H9 (cell line): ENCODE results near the gene LEKR1. TPM values are rescaled to one million over a fixed set of nuclear protein-coding genes. Genes with fewer than 3 reads are reported as not detected.

Experiments
- DNase-seq: peaks from one replicate; pipeline ENCODE4 v3.0.0-alpha.2; 2017
- H2AFZ ChIP-seq: one replicate; pipeline ENCODE4 v1.6.1; 2013; ENCODE audit warnings: mild to moderate bottlenecking, low read length, control low read depth, moderate library complexity
- H2AK5ac ChIP-seq: 2 replicates; pipeline ENCODE4 v1.6.1; 2013; ENCODE audit warnings: low read length, control low read depth, mixed read lengths; ENCODE audit not compliant: insufficient read length
- H2BK120ac ChIP-seq: one replicate; pipeline ENCODE4 v1.6.1; 2013; ENCODE audit warnings: low read depth, mild to moderate bottlenecking, low read length, control low read depth, inconsistent platforms; ENCODE audit not compliant: poor library complexity, severe bottlenecking
- H2BK12ac ChIP-seq: 2 replicates; pipeline ENCODE4 v1.6.1; 2013; ENCODE audit warnings: low read length, control low read depth, mixed read lengths, low read depth; ENCODE audit not compliant: insufficient read length
- H2BK15ac ChIP-seq: 2 replicates; pipeline ENCODE4 v1.6.1; 2013; ENCODE audit warnings: low read depth, low read length, control low read depth
- H2BK20ac ChIP-seq: one replicate; pipeline ENCODE4 v1.6.1; 2013; ENCODE audit warnings: low read depth, mild to moderate bottlenecking, low read length, control low read depth, inconsistent platforms; ENCODE audit not compliant: poor library complexity, severe bottlenecking
- H2BK5ac ChIP-seq: 2 replicates; pipeline ENCODE4 v1.6.1; 2013; ENCODE audit warnings: low read length, control low read depth, mixed read lengths; ENCODE audit not compliant: insufficient read length
- H3K14ac ChIP-seq: 2 replicates; pipeline ENCODE4 v1.6.1; 2013; ENCODE audit warnings: low read length, control low read depth; ENCODE audit not compliant: insufficient read depth
- H3K18ac ChIP-seq: 2 replicates; pipeline ENCODE4 v1.6.1; 2013; ENCODE audit warnings: low read depth, mild to moderate bottlenecking, mixed read lengths, low read length, control low read depth; ENCODE audit not compliant: insufficient read length
- H3K23ac ChIP-seq: 2 replicates; pipeline ENCODE4 v1.6.1; 2013; ENCODE audit warnings: low read length, control low read depth, mixed read lengths, low read depth; ENCODE audit not compliant: insufficient read length
- H3K23me2 ChIP-seq: 2 replicates; pipeline ENCODE4 v1.6.1; 2013; ENCODE audit warnings: low read depth, mild to moderate bottlenecking, mixed read lengths, low read length, control low read depth; ENCODE audit not compliant: insufficient read length, poor library complexity, severe bottlenecking
- H3K27ac ChIP-seq: 2 replicates; pipeline ENCODE4 v1.5.1; 2013; ENCODE audit warnings: low read length, control low read depth, mixed read lengths, low read depth; ENCODE audit not compliant: insufficient read length
- H3K27me3 ChIP-seq: 2 replicates; pipeline ENCODE4 v1.6.1; 2013; ENCODE audit warnings: low read length, control low read depth, inconsistent platforms; ENCODE audit not compliant: insufficient read depth
- H3K4ac ChIP-seq: 2 replicates; pipeline ENCODE4 v1.6.1; 2013; ENCODE audit warnings: low read depth, mild to moderate bottlenecking, control low read depth, inconsistent platforms, low read length, moderate library complexity
- H3K4me1 ChIP-seq: 2 replicates; pipeline ENCODE4 v1.6.1; 2013; ENCODE audit warnings: low read length, control low read depth, inconsistent platforms; ENCODE audit not compliant: insufficient read depth
- H3K4me2 ChIP-seq: 2 replicates; pipeline ENCODE4 v1.6.1; 2013; ENCODE audit warnings: low read length, control low read depth, mixed read lengths; ENCODE audit not compliant: insufficient read length, insufficient read depth
- H3K56ac ChIP-seq: 2 replicates; pipeline ENCODE4 v1.6.1; 2013; ENCODE audit warnings: low read depth, mild to moderate bottlenecking, mixed read lengths, low read length, control low read depth; ENCODE audit not compliant: insufficient read length
- H3K79me1 ChIP-seq: 2 replicates; pipeline ENCODE4 v1.6.1; 2013; ENCODE audit warnings: low read depth, mild to moderate bottlenecking, moderate library complexity, low read length, control low read depth, inconsistent platforms; ENCODE audit not compliant: insufficient read depth, poor library complexity, severe bottlenecking
- H3K79me2 ChIP-seq: 2 replicates; pipeline ENCODE4 v1.6.1; 2013; ENCODE audit warnings: low read length, control low read depth, inconsistent platforms; ENCODE audit not compliant: insufficient read depth
- H3K9ac ChIP-seq: 2 replicates; pipeline ENCODE4 v1.6.1; 2013; ENCODE audit warnings: low read length, control low read depth, mixed read lengths; ENCODE audit not compliant: insufficient read length; ENCODE audit errors: extremely low read depth
- H3K9me3 ChIP-seq: one replicate; pipeline ENCODE4 v1.6.1; 2013; ENCODE audit warnings: low read depth, low read length, inconsistent platforms; ENCODE audit not compliant: control insufficient read depth
- H3T11ph ChIP-seq: one replicate; pipeline ENCODE4 v1.6.1; 2013; ENCODE audit warnings: mild to moderate bottlenecking, low read length, control low read depth, inconsistent platforms
- H4K20me1 ChIP-seq: one replicate; pipeline ENCODE4 v1.6.1; 2013; ENCODE audit not compliant: control insufficient read depth, insufficient read length, insufficient read depth
- H4K5ac ChIP-seq: 2 replicates; pipeline ENCODE4 v1.6.1; 2013; ENCODE audit warnings: low read depth, mild to moderate bottlenecking, mixed read lengths, low read length, control low read depth; ENCODE audit not compliant: insufficient read length
- H4K8ac ChIP-seq: replicated peaks from 2 replicates; pipeline ENCODE4 v1.6.1; 2013; ENCODE audit warnings: low read length, control low read depth, mixed read lengths, low read depth; ENCODE audit not compliant: insufficient read length
- H4K91ac ChIP-seq: 2 replicates; pipeline ENCODE4 v1.6.1; 2013; ENCODE audit warnings: low read depth, mild to moderate bottlenecking, moderate library complexity, mixed read lengths, low read length, control low read depth; ENCODE audit not compliant: insufficient read length
- H3K27ac Mint-ChIP-seq, 3 experiments: 2 replicates in 2 of 3; 3 replicates in 1 of 3; pipeline ENCODE4 v1.8.0; 2020 to 2021; ENCODE audit warnings: mixed read lengths in 3 of 3, mild to moderate bottlenecking in 1 of 3, moderate library complexity in 1 of 3
- H3K27me3 Mint-ChIP-seq: 2 replicates; pipeline ENCODE4 v1.8.0; 2021; ENCODE audit warnings: low read depth, mild to moderate bottlenecking, moderate library complexity, mixed read lengths
- H3K36me3 Mint-ChIP-seq, 3 experiments: 2 replicates in 2 of 3; 3 replicates in 1 of 3; pipeline ENCODE4 v1.8.0; 2020 to 2021; ENCODE audit warnings: low read depth in 3 of 3, mixed read lengths in 3 of 3; ENCODE audit not compliant: insufficient read depth in 1 of 3
- H3K4me1 Mint-ChIP-seq, 2 experiments: 2 replicates each; pipeline ENCODE4 v1.8.0; 2020; ENCODE audit warnings: mixed read lengths in 2 of 2
- H3K4me3 Mint-ChIP-seq, 2 experiments: 2 replicates in 1 of 2; 3 replicates in 1 of 2; pipeline ENCODE4 v1.8.0; 2020 to 2021; ENCODE audit warnings: mild to moderate bottlenecking in 2 of 2, mixed read lengths in 2 of 2, moderate library complexity in 1 of 2
- H3K9me3 Mint-ChIP-seq, 2 experiments: 2 replicates in 1 of 2; 3 replicates in 1 of 2; pipeline ENCODE4 v1.8.0; 2020; ENCODE audit warnings: mild to moderate bottlenecking in 2 of 2, mixed read lengths in 2 of 2, moderate library complexity in 1 of 2
- WGBS: extraction: QIAGEN DNeasy Blood & Tissue Kit; methylation state at CpG from one replicate; pipeline ENCODE4 v1.1.7; 2013; ENCODE audit warnings: missing lambda C conversion rate, low lambda C conversion rate, mixed read lengths; ENCODE audit not compliant: insufficient read length; ENCODE audit errors: extremely low coverage; 5-methylcytosine and 5-hydroxymethylcytosine counted together
- total RNA-seq: library from RNA; stranded (reverse); gene quantifications from 2 replicates; pipeline ENCODE4 v1.2.1, GENCODE V29; 2021
- TF ChIP-seq, protein P1 (sequence below): fragments of 200-600 bp; sonication (generic); conservative IDR thresholded peaks from 3 replicates; pipeline ENCODE4 v1.8.0; 2021; ENCODE audit warnings: antibody characterized with exemption, mild to moderate bottlenecking

LEKR1 gene
- total RNA-seq, 1 experiment from 2014 or later = not detected

DNA sequence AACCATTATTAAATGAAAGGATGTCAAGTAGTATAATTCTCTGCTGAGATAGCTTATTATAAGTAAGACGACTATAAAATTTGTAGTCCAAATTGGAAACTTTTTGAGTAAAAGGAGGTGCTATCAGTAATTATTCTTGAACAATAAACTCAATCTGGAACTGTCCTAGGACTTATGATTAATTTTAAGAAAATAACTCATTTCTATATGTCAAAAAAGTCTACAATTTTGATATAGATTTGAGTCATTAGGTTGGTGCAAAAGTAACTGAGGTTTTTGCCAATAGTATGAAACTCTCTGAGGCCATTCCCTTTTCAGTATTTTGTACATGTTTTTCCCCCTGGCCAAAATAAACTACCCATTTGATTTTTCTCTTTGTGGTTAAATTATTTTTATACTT is 41.0 kb downstream of the LEKR1 start:
- Histone ChIP-seq H2BK5ac (no peak overlapping the region), H2BK15ac (no peak overlapping the region), H3K18ac (no peak overlapping the region), H3K27ac (no peak overlapping the region), H2BK120ac (no peak overlapping the region), H3T11ph (no peak overlapping the region), H4K5ac (no peak overlapping the region), H3K4me2 (no peak overlapping the region), H3K23ac (no peak overlapping the region), H3K79me1 (no peaks in the 10 kb centered on the region), H3K79me2 (no peaks in the 10 kb centered on the region), H2AK5ac (no peak overlapping the region), H3K9ac (no peak overlapping the region), H3K23me2 (no peaks in the 10 kb centered on the region), H2BK20ac (no peak overlapping the region), H4K8ac (no peak overlapping the region), H3K9me3 (no peaks in the 10 kb centered on the region), H4K20me1 (no peaks in the 10 kb centered on the region), H4K91ac (no peak overlapping the region), H2BK12ac (no peak overlapping the region), H3K27me3 (no peaks in the 10 kb centered on the region), H3K4me1 (no peaks in the 10 kb centered on the region), H2AFZ (no peak overlapping the region), H3K56ac (no peak overlapping the region), H3K14ac (no peak overlapping the region), H3K4ac (no peak overlapping the region)
- no peak overlapping the region for H3K4me3 Mint-ChIP-seq
- H3K36me3 Mint-ChIP-seq = no peaks in the 10 kb centered on the region; a peak in 1 of 7 replicates
- no peak overlapping the region for H3K27ac Mint-ChIP-seq
- no peaks in the 10 kb centered on the region for H3K4me1 Mint-ChIP-seq
- DNase-seq = no peak
- H3K9me3 Mint-ChIP-seq = peaks cover 6 to 8% of the 10 kb centered on the region in 2 experiments; a peak in 4 of 5 replicates
- H3K27me3 Mint-ChIP-seq = no peaks in the 10 kb centered on the region; the same call in 1 of the 2 replicates
- no CpG with 5 or more reads among the region's 1 CpG for WGBS
- TF ChIP-seq, protein P1, sequence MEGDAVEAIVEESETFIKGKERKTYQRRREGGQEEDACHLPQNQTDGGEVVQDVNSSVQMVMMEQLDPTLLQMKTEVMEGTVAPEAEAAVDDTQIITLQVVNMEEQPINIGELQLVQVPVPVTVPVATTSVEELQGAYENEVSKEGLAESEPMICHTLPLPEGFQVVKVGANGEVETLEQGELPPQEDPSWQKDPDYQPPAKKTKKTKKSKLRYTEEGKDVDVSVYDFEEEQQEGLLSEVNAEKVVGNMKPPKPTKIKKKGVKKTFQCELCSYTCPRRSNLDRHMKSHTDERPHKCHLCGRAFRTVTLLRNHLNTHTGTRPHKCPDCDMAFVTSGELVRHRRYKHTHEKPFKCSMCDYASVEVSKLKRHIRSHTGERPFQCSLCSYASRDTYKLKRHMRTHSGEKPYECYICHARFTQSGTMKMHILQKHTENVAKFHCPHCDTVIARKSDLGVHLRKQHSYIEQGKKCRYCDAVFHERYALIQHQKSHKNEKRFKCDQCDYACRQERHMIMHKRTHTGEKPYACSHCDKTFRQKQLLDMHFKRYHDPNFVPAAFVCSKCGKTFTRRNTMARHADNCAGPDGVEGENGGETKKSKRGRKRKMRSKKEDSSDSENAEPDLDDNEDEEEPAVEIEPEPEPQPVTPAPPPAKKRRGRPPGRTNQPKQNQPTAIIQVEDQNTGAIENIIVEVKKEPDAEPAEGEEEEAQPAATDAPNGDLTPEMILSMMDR = no peak
